ENCODE data around the gene S1PR2. TPM values are rescaled to one million over a fixed set of nuclear protein-coding genes. Genes with fewer than 3 reads are reported as not detected.

S1PR2 gene
- total RNA-seq, 4 donors from 2014 or later, result 3.9 to 9.9 (median 8.6) TPM

DNA sequence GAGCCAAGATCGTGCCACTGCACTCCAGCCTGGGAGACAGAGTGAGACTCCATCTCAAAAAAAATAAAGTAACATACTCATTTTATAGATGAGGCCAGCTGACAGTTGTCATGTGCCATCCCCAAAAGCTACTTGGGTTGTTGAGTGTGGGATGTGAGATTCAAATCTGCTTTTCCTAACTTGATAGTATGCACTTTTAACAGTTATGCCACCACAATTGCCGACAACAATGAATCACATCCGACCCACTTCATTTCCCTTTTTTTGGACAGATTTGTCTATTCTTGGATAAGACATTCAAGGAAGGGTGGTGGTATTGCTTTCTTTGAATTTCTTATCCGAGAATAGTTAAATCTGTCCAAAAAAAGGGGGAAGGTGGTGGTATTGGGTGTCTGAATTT, 20.1 kb downstream of the S1PR2 start:
- no peaks in the 10 kb centered on the region for H3K27me3 ChIP-seq
- no peaks in the 10 kb centered on the region for H3K4me1 ChIP-seq
- WGBS, result 73% methylated on average over 4 of the region's 4 CpGs
- no peaks in the 10 kb centered on the region for H3K36me3 ChIP-seq
- H3K27ac ChIP-seq, result no peak overlapping the region
- TF ChIP-seq POLR2AphosphoS5 (IDR thresholded peaks at IDR 0.05) (no peak), EP300 (IDR thresholded peaks at IDR 0.05) (no peak)
- TF ChIP-seq, protein P1, sequence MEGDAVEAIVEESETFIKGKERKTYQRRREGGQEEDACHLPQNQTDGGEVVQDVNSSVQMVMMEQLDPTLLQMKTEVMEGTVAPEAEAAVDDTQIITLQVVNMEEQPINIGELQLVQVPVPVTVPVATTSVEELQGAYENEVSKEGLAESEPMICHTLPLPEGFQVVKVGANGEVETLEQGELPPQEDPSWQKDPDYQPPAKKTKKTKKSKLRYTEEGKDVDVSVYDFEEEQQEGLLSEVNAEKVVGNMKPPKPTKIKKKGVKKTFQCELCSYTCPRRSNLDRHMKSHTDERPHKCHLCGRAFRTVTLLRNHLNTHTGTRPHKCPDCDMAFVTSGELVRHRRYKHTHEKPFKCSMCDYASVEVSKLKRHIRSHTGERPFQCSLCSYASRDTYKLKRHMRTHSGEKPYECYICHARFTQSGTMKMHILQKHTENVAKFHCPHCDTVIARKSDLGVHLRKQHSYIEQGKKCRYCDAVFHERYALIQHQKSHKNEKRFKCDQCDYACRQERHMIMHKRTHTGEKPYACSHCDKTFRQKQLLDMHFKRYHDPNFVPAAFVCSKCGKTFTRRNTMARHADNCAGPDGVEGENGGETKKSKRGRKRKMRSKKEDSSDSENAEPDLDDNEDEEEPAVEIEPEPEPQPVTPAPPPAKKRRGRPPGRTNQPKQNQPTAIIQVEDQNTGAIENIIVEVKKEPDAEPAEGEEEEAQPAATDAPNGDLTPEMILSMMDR (IDR thresholded peaks at IDR 0.05), result no peak
- no peak overlapping the region for H3K4me3 ChIP-seq
- DNase-seq (ENCODE audit: low spot score in 2 of 2), result no peak
- H3K9me3 ChIP-seq, result peaks cover 3% of the 10 kb centered on the region

DNA sequence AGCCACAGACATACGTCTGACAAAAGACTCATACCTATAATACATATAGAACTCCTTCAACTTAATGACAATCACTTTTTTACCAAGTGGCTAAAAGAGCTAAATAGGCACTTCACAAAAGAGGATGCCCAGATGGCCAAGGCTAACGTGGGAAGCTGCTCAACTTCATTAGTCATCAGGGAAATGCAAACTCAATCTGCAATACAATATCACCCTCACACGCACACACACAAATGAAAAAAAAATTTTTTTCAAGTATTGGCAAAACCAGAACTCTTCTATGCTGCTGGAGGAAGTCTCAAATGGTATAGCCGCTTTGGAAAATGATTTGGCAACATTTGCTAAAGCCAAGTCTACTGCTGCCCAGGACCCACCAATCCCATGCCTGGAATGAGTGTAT, 21.8 kb downstream of the S1PR2 start:
- no peak for TF ChIP-seq POLR2A (IDR thresholded peaks at IDR 0.05)
- TF ChIP-seq, protein P1 (IDR thresholded peaks at IDR 0.05), result no peak
- no peak for TF ChIP-seq EP300 (IDR thresholded peaks at IDR 0.05)
- no peak for TF ChIP-seq POLR2AphosphoS5 (IDR thresholded peaks at IDR 0.05)
- H3K36me3 ChIP-seq, result no peaks in the 10 kb centered on the region
- no peak for DNase-seq (ENCODE audit: low spot score in 2 of 2)
- H3K27me3 ChIP-seq, result no peaks in the 10 kb centered on the region
- H3K4me1 ChIP-seq, result no peaks in the 10 kb centered on the region
- no peak overlapping the region for H3K27ac ChIP-seq
- peaks cover 3% of the 10 kb centered on the region for H3K9me3 ChIP-seq
- no peak overlapping the region for H3K4me3 ChIP-seq
- 65% methylated on average over 4 of the region's 4 CpGs for WGBS

DNA sequence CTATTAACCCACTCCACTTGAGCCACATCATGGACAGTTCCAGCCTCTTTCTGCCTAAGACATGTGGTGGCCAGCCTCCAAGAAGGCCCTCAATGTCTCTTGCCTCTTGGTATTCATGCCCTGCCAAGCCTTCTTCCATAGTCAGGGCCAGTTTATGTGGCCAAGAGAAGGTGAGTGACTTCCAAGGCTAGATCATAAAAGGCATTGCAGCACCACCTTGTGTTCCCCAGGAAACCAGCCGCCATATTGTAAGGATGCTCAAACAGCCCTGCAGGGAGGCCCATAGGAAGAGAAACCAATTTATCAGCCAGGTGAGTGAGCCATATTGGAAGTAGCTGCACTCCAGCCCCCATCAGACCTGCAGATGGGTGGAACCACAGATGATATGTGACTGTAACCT, 24.1 kb downstream of the S1PR2 start:
- Histone ChIP-seq H3K27ac (no peak overlapping the region), H3K9me3 (peaks cover 3% of the 10 kb centered on the region), H3K27me3 (no peaks in the 10 kb centered on the region), H3K36me3 (no peaks in the 10 kb centered on the region), H3K4me1 (no peaks in the 10 kb centered on the region), H3K4me3 (no peak overlapping the region)
- no peak for TF ChIP-seq POLR2AphosphoS5 (IDR thresholded peaks at IDR 0.05)
- no peak for TF ChIP-seq POLR2A (IDR thresholded peaks at IDR 0.05)
- TF ChIP-seq, protein P1 (IDR thresholded peaks at IDR 0.05), result no peak
- no peak for TF ChIP-seq EP300 (IDR thresholded peaks at IDR 0.05)
- whole genome bisulfite sequencing, result 100% methylated on average over 1 of the region's 1 CpG
- DNase-seq (ENCODE audit: low spot score in 2 of 2), result no peak

DNA sequence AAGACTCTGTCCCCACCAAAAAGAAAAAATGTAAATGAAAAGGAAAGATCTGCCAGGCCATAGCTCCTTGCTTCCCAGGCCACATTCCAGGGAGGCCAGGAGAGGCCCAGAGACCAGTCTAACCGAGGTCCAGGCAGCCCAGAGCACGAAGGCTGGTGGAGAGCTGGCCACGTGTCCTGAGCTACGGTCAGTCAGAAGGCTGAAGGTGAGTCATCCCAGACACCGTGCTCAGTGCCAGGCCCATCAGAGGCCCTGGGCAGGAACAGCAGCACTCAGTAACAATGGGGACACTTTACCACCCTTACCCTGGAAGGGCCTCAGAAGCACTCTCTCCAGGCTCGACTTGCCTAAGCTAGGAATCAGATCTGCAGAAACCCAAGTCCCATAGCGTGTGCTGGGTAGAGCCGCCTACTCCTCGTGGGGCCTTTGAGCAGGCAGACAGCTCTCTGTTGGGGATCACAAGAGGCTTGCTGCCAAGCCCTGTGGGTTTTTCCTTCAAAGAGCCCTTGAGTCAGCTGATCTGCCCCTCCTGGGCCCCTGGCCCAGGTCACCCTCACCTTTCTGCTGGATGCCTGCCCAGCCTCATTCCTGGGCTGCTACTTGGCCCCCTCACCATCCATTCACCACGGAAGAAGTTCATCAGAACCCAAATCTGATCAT, 24.8 kb downstream of the S1PR2 start:
- no peaks in the 10 kb centered on the region for H3K4me1 ChIP-seq
- H3K27ac ChIP-seq, result no peak overlapping the region
- 76% methylated on average over 6 of the region's 10 CpGs for WGBS

DNA sequence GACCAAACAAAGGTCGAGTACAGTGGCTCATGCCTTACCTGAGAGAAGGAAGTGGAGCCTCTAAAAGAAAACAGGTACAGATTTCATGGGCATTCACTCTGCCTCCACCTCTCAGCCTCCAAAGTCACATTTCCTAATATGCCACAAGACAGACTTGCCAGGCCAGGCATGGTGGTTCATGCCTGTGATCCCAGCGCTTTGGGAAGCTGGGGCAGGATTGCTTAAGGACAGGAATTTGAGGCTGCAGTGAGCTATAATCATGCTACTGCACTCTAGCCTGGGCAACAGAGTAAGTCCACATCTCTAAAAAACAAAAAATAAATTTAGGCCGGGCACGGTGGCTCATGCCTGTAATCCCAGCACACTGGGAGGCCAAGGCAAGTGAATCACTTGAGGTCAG, 25.5 kb downstream of the S1PR2 start:
- H3K9me3 ChIP-seq, result peaks cover 3% of the 10 kb centered on the region
- TF ChIP-seq EP300 (IDR thresholded peaks at IDR 0.05) (no peak), POLR2A (IDR thresholded peaks at IDR 0.05) (no peak), POLR2AphosphoS5 (IDR thresholded peaks at IDR 0.05) (no peak)
- TF ChIP-seq, protein P1 (IDR thresholded peaks at IDR 0.05), result no peak
- no peaks in the 10 kb centered on the region for H3K27me3 ChIP-seq
- H3K36me3 ChIP-seq, result no peaks in the 10 kb centered on the region
- H3K4me3 ChIP-seq, result no peak overlapping the region
- no peak overlapping the region for H3K27ac ChIP-seq
- WGBS, result 92% methylated on average over 4 of the region's 4 CpGs
- DNase-seq (ENCODE audit: low spot score in 2 of 2), result no peak
- H3K4me1 ChIP-seq, result no peaks in the 10 kb centered on the region

More for the DNA sequence above, 24.8 kb downstream of the S1PR2 start:
- no peaks in the 10 kb centered on the region for H3K36me3 ChIP-seq
- H3K4me3 ChIP-seq, result no peak overlapping the region
- no peak for TF ChIP-seq POLR2A (IDR thresholded peaks at IDR 0.05)
- no peak for TF ChIP-seq POLR2AphosphoS5 (IDR thresholded peaks at IDR 0.05)
- no peak for TF ChIP-seq EP300 (IDR thresholded peaks at IDR 0.05)
- TF ChIP-seq, protein P1 (IDR thresholded peaks at IDR 0.05), result no peak
- no peaks in the 10 kb centered on the region for H3K27me3 ChIP-seq
- DNase-seq (ENCODE audit: low spot score in 2 of 2), result no peak
- peaks cover 3% of the 10 kb centered on the region for H3K9me3 ChIP-seq

Data from suprapubic skin (tissue), 4 donors.